ENCODE results near the gene TRPM5.

Gene TRPM5

DNA sequence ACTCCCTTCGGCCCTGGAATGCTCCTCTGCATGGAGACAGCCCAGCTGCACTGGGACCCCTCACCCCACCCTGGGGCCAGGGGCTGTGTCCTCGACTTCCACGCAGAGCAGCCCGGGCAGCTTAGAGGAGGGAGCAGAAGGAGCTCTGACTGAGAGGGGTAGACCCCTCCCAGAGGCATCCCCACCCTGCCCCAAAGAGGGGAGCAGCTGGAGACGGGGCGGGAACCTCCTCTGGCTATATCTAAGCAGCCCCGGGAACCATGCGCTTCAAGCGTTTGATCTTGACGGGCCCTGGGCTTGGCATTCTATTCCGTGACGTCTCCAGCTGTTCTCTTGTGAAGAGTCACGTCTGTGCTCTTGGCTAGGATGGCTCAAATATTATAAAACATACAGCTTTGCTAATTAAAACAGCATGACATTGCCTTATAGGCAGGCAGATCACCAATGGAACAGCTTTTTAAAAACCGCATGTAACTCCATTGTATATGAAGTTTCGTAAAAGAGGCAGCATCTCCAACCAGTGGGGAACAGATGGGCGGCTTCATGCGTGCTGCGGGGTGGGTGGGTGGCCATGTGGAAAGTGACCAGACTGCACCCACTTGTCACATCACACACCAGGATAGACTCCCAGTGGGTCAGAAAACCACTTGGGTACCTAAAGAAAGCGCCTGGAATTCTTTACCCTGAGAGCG, 8.2 kb upstream of the TRPM5 start:
- no peak for DNase-seq

GRCh38 chr11:2451916-2452315, 7.6 kb upstream of the TRPM5 start:
- DNase-seq, result no peak

- DNase-seq, result no peak
These were observed 7.0 kb upstream of the TRPM5 start for GRCh38 chr11:2451336-2451735.

- DNase-seq, result no peak
These were observed 6.2 kb upstream of the TRPM5 start for GRCh38 chr11:2450321-2451041.

GRCh38 chr11:2449548-2450320, 5.4 kb upstream of the TRPM5 start:
- DNase-seq, result no peak

DNA sequence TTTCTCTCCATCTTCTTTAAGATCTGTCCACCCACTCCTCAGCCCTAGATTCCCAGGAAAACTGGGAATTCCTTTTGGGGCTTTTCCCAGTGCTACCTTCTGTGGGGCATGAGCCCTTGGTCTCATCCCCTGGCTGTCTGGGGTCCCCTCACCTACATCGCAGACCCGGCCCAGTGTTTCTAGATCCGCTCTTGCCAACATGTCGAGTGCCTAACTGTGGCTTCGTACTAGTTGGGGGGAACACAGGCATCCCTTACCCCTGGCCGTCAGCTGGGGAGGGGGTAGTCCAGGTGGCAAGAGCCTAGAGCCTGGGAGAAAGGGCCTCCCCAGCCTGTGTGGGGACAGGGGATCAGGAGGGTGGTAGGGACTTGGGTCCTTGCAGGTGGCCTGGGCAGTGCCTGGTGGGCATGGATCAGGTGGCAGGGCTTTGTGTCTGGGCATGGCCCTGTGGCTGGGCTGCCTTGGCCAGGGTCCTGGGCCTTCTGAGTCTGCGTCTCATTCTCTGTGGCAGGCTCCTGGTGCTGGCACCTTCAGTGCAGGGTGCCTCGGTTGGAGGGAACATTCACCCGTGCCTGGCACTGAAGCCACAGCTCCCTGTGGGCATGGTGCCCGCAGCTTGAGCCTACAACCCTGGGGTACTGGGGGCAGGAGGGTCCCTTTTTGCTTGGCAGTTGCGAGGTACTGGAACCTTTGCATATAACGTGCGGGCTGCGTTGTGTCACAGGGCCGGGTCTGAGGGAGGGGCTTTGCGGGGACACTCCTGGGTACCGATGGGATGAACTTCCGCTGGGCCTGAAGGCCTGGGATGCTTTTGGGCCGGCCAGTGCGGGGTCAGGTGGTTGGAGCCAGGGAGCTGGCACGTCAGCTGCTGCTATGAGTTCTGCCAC, 4.6 kb upstream of the TRPM5 start:
- no peak for DNase-seq

GRCh38 chr11:2447951-2448650, 3.8 kb upstream of the TRPM5 start:
- no peak for DNase-seq

DNA sequence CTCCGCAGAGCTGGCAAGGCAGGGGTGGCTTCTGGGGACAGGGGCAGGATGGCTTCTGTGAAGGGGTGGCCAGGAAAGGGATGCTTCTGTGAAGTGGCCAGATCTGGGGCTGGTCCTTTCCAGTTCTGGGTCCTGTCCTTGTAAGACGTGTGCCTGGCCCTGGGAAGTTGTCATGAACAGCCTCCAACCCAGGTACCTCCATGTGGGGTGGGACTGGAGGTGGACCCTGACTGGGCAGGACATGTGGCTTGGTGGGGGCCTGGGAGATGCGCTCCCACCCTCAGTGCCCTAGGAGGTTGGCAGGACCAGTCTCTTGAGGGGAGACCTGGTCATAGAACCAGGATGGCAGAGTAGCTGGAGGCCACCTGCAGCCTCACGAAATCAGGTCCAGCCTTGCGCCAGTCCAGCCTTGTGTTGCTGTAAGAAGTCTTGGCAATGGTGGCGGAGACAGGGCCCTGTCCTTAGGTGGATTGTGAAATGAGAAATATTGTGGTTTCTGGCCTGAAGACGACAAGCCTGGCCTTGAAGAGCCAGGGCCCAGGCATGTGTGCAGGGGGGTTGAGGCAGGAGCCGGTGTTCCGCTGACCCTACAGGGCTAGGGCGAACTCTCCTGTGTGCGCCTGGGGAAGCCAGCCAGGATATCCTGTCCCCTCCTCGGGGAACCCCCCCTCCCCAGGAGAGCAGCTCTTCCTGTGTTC, 3.1 kb upstream of the TRPM5 start:
- no peak for DNase-seq

DNA sequence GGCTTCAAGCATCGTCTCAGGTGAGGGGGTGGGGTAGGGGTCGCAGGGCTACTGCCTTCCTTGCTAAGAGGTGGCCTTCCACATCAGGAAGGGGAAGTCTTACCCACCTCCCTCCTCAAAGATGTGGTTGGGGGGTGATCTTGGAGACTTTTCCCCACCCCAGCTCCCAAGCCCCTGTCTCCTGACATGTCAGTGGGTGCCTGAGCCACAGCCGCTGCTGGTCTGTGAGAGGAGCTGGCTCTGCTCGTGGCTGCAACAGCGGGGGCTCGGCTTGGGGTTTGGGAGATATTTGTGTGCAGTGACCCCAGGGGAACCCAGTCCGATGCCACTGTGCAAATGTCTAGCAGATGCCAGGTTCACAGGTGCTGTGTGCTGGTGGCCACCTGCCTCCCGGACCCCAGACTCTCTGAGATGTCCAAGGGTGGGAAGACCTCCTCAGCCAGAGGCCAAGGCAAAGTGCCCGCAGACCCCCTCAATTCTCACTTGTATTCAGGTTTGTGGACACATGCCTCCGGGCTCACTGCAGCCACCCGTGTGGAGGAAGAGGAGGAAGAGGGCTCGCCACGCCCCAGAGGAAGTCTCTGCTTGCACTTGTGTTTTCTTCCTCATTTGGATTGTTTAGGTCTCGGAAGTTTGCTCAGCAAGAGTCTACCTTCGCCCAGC, 2.4 kb upstream of the TRPM5 start:
- DNase-seq, result no peak

- no peak for DNase-seq
These were observed 1.6 kb upstream of the TRPM5 start for GRCh38 chr11:2445746-2446551.

- DNase-seq, result no peak
These were observed 769 bp upstream of the TRPM5 start, which contains the start of gene KCNQ1 for GRCh38 chr11:2444821-2445745. KCNQ1 (plus strand) TSS chr11:2445008; CDS start chr11:2445099, 91 bp downstream.

- DNase-seq, result no peak
These were observed 908 bp downstream of the TRPM5 start for GRCh38 chr11:2443406-2443805.

GRCh38 chr11:2442589-2442988, 1.7 kb downstream of the TRPM5 start:
- no peak for DNase-seq

GRCh38 chr11:2441171-2441570, 3.1 kb downstream of the TRPM5 start:
- DNase-seq, result no peak

DNA sequence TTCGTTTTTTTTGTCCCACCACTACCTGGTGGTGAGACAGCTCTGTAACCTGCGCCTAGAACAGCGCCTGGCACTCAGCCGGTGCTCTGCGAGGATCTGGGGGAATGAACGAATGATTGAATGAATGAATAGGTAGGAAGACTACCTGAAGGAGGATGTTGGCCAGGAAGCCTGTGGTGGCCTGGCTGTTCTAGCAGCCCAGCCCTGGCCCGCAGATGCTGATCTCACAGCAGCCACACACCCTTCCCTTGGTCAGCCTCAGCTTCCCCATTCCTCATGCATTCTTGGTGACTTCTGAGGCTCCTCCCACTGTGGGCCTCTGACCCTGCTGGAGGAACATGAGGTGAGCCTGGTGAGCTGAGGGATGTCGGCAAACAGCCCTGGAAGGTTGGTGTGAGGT, 3.7 kb downstream of the TRPM5 start:
- DNase-seq, result no peak

GRCh38 chr11:2439820-2440219, 4.5 kb downstream of the TRPM5 start:
- no peak for DNase-seq

DNA sequence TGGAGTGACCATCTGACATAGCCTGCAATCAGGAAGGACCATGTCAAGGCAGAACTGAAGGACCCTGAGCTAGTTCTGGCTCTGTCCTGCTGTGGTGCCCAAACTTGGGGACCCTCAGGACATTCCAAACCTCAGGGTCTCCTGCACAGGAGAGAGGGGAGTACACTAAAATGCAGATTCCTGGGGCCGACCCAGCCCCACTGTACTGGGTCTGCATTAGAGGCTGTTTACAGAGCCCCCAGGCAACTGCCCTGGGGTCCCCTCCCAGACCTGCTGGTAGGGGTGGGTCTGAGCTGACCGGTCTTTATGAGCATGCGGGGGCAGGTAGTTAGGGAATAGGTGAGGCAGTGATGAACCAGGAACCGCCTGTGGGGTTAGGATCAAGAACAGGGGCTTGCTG, 6.8 kb downstream of the TRPM5 start:
- no peak for DNase-seq

DNA sequence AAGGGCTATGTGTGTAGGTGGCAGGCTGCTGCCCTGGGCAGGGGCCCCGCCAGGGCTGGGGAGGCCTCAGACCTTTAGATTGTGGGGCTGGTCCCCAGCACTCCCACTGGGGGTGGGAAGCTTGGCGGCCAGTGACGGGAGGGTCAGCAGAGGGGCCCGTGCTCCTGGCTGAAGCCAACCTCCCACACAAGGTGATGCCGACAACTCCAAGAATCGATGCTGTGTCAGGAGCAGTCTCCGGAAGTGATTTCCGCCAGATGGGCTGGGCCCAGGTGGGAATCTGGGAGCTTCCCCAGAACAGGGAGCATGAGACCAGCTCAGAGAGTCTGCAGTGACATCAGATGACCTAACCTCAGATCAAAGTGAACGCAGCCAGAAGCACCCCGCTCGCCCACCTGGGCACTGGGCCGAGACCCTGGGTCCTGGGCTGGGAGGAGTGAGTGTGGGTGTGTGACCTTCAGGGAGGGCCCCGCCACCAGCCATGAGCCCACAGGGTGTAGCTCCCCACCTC, 7.7 kb downstream of the TRPM5 start:
- DNase-seq, result no peak
